RPMI7951 (cell line): Measurements from ENCODE around the gene CDCA3. TPM values are rescaled to one million over a fixed set of nuclear protein-coding genes. Genes with fewer than 3 reads are reported as not detected.
A peak's percentile ranks its signal among the peaks of the same experiment; 100 is the strongest.
"Not testable (repeated sequence)": the region's sequence is repeated elsewhere in the genome, so short reads cannot be mapped to it uniquely, and the experiment has no call there.

Experiments
- DNase-seq: peaks from one replicate; pipeline ENCODE4 v3.0.0-alpha.2; 2012; ENCODE audit warnings: low read depth
- total RNA-seq: library from RNA; depleted of rRNA; stranded (reverse); fragments of >200 nt; shearing (Covaris generic); gene quantifications from 2 replicates; pipeline ENCODE4 v1.2.3, GENCODE V29; 2014; rRNA removed

The CDCA3 gene
- 171 and 198 TPM in 2 replicates for total RNA-seq

DNA sequence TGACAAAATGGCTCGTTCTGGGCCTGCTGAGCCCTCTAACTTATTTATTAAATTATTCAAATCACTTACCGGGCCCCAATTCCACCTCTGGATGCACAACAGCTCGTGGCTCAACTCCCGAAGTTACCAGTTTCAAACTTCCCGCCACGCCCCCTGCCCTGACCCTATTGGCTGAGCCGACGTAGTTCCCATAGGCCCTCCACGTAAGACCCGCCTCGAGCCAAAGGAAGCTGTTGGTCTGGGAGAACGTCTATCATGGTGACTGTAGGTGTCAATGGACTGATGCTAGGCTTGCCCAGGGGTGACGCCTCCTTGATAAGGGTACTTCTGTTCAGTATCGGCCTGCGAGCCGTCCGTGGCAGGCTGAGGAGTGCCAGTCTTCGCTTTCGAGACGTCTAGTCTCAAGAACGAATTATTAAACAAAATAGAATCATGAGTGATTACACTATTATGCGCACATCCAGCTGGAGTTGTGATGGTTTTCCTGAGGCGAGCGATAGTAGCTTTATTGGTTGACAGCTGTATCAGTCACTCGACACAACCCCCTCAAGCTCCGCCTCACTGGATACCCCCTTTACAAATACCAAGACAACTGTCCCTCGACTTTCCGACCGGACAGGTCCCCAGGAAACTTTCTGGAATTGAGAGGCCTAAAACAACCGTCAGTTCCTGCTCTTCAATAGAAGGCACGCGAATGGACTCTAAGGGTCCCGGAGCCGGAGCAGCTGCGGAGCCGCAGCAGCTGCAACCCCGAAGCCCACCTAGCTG is at the start of gene CDCA3:
Gene CDCA3, minus strand, starts transcription at position 134 of the 768 bp plus-strand sequence. CDS start 334 bp downstream, outside the sequence.
- peak; percentile 99 for DNase-seq

DNA sequence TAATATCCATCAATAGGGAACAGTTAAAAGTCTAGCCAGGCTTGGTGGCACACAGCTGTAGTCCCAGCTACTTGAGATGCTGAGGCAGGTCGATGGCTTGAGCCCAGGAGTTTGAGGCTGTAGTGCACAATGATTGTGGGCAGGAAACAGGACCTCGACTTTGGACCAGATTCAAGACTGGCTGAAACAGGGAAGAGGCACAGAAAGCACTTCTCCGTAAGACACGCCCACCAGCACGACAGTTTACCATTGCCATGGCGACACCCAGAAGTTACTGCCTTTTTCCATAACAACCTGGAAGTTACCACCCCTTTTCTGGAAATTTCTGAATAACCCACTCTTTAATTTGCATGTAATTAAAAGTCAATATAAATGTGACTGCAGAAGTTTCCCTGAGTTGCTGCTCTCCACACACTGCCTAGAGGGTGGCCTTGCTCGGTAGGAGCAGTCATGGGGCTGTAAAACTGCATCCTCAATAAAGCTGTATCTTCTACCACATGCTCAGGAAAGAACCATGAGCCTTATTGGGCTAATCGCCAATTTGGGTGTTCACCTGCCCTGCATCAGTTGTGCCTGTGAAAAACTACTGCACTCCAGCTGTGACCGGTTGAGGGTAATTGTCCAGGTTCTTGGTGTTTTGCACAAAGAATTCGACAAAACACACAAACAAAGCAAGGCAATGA is 48.9 kb upstream of the CDCA3 start:
- DNase-seq: peak; percentile 48

DNA sequence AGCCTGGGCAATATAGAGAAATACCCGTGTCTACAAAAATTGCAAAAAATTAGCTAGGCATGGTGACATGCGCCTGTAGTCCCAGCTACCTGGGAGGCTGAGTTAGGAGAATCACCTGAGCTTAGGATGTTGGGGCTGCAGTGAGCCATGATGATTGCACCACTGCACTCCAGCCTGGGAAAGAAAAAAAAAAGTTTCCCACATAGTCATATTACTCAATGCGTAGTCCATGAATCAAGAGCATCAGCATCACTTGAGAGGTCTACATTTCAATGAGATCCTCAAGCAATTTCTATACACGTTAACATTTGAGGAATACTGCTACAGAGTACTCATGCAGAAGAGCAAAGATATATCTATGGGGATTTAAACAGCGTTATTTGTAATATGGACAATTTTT is 48.3 kb upstream of the CDCA3 start:
- no peak for DNase-seq

DNA sequence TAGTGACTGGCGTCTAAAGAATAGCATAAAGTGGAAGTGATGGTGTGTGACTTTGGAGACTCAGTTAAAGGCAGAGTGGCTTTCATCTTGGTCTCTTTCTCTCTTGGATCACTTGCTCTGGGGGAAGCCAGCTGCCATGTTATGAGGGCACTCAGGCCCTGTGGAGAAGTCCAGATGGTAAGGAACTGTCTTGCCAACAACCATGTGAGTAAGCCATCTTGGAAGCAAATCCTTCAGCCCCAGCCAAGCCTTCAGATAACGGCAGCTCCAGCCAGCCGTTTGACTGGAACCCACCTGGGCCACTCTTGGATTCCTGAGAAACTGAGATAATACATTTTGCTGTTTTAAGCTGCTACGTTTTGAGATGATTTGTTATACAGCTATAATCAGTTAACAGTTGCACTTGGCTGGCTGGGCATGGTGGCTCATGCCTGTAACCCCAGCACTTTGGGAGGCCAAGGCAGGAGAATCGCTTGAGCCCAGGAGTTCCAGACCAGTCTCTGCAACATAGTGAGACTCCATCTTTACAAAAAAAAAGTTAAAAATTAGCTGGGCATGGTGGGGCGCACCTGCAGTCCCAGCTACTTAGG is 45.9 kb upstream of the CDCA3 start:
- DNase-seq: no peak

DNA sequence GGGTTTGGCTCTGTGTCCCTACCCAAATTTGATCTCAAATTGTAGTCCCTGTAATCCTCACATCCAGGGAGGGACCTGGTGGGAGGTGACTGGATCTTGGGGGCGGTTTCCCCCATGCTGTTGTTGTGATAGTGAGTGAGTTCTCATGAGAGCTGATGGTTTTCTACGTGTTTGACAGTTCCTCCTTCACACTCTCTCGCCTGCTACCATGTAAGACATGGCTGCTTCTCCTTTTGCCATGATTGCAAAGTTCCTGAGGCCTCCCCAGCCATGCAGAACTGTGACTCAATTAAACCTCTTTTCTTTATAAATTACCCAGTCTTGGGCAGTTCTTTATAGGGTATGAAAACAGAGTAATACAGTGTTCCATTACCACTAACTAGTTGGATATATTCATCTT is 43.2 kb upstream of the CDCA3 start:
- DNase-seq: no peak

DNA sequence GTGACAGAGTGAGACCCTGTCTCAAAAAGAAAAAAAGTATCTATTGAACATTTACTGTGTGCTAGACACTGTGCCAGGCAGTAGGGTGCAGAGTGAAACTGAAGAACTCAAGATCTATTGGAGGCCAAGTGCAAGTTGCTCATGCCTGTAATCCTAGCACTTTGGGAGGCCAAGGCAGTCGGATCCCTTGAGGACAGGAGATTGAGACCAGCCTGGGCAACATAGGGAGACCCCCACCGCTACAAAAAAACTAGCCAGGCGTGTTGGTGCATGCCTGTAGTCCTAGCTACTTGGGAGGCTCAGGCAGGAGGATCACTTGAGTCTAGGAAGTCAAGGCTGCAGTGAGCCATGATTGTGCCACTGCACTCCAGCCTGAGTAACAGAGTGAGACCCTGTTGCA is 41.6 kb upstream of the CDCA3 start:
- not testable (repeated sequence) for DNase-seq

DNA sequence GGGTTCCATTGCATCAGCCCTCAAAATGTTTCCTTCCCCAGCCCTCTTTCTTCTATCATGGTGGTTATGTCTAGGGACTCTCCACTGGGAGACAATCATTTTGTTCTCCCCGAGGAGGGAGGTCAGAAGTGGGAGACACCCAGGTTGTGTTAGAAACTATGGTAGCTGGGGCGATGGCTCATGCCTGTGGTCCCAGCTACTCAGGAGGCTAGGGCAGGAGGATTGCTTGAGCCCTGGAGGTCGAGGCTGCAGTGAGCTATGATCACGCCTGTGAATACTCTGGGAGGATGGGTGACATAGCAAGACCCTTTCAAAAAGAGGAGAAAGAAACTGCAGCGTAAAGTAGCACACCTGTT is 40.5 kb upstream of the CDCA3 start:
- no peak for DNase-seq

DNA sequence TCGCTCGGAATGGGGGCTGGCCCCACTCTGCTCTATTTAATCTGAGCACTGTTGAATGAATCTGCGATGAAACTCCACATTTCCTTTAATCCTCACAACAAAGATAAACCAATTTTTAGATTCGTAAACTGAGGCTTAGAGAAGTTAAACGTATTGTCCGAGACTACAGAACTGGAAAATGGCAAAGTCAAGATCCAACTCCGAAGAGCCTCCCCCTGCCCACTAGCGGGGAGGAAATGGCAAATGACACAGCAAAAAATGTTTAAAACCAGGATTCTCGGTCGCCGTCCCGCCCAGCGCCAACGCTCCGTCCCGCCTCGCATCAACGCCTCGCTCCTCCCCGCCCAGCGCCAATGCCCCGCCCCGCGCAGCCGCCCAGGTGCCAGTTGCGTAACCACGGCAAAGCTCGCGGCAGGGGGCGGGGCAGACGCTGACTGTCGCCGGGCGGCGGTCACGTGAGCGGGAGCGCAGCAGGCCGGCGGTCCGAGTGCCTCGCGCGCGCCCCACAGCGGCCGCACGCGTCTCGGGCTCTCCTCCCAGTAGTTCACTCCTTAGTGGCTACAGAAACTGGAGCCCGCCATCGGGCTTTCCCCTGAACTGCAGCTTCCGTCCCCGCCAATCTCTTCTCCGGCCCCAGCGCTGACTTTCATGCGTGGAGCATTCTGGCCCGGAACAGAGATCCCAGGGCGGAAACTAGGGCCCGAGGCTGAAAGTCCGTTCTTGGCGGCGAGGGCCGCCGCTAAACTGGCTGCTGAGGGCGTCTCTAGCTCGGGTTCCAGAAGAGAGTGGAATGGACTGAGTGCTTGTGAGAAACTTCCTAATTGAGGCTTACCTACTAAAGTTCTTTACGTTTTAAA is 39.9 kb upstream of the CDCA3 start:
- DNase-seq: peak; percentile 91

DNA sequence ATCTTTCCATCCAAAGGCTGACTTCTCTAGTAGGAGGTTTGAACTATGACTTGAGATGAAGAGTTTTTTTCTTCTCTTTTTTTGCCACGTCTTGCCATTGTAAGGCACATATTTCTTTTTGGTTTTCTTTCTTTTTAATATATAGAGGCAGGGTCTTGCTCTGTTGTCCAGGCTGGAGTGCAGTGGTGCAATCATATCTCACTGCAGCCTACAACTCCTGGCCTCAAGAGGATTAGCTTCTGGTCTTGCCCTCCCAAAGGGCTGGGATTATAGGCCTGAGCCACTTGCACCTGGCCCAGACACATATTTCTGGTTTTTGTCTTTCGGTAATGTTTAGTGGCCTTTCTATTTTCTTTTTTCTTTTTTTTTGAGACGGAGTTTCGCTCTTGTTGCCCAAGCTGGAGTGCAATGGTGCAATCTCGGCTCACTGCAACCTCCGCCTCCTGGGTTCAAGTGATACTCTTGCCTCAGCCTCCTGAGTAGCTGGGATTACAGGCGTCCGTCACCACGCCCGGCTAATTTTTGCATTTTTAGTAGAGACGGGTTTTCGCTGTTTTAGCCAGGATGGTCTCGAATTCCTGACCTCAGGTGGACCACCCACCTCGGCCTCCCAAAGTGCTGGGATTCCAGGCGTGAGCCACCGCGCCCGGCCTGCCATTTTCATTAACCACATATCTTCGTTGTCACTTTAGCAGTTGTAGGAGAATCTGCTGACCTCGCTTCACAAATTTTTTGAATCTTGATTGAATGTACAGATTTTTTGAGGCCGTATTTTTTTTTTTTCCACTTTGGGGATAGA is 38.9 kb upstream of the CDCA3 start:
- not testable (repeated sequence) for DNase-seq

DNA sequence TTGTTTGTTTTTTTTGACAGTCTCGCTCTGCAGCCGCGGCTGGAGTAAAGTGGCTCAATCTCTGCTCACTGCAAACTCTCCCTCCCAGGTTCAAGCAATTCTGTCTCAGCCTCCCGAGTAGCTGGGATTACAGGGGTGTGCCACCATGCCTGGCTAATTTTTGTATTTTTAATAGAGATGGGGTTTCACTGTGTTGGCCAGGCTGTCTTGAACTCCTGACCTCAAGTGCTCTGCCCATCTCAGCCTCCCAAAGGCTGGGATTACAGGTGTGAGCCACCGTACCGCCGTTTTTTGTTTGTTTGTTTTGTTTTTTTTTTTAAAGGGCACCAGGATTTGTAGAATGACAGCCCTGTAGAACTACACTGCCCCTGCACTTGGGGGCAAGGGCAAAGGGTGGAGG is 37.7 kb upstream of the CDCA3 start:
- not testable (repeated sequence) for DNase-seq

DNA sequence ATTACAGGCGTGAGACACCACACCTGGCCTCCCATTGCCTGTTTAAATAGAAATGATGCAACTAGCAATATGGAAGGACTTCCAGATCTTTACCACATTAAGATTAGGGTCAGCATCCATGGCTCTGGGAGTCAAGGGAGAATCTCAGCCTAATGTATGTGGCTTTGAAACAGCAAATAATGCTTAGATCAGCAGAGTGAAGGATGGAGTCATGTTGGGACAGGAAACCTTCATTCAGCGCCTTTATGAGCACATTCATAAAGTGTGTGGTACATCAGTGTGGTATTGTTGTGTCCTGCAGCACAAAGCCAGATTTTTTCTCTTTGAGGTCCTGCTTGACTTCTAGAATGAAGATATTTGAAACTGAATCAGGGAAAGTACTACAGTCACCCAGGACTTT is 37.3 kb upstream of the CDCA3 start:
- DNase-seq: no peak

DNA sequence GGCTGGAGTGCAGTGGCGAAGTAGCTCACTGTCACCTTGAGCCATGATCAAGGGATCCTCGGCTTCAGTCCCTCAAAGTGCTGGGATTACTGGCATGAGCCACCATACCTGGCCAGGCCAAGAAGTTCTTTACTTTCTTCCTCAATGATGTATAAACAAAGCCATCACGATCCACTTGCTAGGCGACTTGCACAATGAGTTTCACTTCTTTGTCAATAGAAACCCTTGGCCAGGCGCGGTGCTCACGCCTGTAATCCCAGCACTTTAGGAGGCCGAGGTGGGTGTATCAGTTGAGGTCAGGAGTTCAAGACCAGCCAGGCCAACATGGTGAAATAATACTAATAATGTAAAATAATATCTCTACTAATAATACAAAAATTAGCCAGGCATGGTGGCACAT is 36.4 kb upstream of the CDCA3 start:
- DNase-seq: no peak

DNA sequence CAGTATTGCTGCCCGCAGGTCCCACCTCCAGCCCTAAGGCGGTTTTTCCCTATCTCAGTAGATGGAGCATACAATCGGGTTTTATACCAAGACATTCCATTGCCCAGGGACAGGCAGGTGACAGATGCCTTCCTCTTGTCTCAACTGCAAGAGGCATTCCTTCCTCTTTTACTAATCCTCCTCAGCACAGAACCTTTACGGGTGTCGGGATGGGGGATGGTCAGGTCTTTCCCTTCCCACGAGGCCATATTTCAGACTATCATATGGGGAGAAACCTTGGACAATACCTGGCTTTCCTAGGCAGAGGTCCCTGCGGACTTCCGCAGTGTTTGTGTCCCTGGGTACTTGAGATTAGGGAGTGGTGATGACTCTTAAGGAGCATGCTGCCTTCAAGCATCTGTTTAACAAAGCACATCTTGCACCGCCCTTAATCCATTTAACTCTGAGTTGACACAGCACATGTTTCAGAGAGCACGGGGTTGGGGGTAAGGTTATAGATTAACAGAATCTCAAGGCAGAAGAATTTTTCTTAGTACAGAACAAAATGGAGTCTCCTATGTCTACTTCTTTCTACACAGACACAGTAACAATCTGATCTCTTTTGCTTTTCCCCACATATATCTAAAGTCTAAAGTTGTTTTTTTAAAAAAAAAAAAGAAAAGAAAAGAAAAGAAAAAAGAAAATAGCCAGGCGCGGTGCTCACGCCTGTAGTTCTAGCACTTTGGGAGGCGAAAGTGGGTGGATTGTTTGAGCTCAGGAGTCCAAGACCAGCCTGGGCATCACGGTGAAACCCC is 35.3 kb upstream of the CDCA3 start:
- DNase-seq: not testable (repeated sequence)

DNA sequence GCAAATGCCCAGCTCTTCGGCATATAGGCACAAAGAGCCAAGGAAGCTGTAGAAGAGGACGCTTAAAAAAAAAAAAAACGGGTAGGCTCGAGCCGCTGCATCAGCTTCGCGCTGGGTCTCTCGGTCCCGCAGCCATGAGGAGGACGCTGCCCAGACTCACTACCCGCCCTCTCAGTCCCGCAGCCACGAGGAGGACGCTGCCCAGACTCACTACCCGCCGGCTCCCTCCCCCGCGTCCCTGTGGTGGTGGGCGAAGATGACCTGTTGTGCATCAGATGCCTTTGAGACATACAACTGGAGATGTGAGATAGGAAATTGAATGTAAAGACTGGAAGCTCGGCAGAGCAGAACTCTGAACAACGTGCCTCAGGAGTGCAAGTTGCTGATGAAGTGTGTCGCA is 33.5 kb upstream of the CDCA3 start:
- no peak for DNase-seq

DNA sequence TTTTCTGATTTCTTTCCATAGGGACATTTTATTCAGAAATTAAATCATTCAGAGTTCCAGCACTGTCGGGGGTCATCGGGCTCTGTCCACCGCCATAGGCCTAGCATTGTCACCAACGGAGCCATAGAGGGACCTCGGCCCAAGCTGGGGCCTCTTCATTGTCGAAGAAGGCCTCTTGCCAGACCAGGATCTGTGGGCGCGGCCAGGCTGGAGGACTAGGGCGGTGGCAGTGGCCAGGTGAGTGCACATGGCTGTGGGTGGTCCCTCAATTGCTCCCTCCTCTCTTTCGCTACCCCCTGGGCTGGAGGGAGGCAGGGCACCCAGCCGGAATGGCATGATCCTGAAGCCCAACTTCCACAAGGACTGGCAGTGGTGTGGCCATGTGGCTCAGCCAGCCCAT is 32.6 kb upstream of the CDCA3 start:
- DNase-seq: no peak

DNA sequence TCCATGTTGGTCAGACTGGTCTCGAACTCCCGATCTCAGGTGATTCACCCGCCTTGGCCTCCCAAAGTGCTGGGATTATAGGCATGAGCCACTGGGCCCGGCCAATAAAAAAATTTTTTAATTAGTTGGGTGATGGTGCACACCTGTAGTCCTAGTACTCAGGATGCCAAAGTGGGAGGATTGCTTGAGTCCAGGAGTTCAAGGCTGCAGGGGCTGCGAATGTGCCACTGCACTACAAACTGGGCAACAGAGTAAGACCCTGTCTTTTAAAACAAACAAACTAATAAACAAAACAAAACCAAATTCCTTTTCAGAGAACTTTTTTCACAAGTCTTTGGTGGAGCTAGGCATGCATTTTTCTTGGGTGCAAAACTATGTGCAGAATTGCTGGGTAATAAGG is 32.2 kb upstream of the CDCA3 start:
- no peak for DNase-seq

DNA sequence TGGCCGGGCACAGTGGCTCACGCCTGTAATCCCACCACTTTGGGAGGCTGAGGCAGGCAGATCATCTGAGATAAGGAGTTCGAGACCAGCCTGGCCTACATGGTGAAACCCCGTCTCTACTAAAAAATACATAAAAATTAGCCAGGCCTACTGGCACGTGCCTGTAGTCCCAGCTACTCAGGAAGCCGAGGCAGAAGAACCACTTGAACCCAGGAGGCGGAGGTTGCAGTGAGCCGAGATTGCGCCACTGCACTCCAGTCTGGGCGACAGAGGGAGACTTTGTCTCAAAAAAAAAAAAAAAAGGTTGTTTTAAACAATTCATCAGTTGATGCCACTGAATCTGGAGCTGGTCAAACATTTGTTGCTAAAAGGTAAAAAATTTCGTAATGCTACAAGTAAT is 28.7 kb upstream of the CDCA3 start:
- DNase-seq: not testable (repeated sequence)

DNA sequence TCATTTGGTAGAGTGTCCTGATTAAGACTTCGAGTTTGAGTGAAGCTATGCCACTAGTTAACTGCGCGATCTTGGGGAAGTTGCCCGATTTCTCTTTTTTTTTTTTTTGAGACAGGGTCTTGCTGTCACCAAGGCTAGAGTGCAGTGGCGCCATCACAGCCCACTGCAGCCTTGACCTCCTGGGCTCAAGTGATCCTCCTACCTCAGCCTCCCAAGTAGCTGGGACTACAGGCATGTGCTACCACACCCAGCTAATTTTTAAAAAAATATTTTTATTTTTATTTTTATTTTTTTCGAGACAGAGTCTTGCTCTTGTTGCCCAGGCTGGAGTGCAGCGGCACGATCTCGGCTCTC is 22.9 kb upstream of the CDCA3 start:
- not testable (repeated sequence) for DNase-seq

DNA sequence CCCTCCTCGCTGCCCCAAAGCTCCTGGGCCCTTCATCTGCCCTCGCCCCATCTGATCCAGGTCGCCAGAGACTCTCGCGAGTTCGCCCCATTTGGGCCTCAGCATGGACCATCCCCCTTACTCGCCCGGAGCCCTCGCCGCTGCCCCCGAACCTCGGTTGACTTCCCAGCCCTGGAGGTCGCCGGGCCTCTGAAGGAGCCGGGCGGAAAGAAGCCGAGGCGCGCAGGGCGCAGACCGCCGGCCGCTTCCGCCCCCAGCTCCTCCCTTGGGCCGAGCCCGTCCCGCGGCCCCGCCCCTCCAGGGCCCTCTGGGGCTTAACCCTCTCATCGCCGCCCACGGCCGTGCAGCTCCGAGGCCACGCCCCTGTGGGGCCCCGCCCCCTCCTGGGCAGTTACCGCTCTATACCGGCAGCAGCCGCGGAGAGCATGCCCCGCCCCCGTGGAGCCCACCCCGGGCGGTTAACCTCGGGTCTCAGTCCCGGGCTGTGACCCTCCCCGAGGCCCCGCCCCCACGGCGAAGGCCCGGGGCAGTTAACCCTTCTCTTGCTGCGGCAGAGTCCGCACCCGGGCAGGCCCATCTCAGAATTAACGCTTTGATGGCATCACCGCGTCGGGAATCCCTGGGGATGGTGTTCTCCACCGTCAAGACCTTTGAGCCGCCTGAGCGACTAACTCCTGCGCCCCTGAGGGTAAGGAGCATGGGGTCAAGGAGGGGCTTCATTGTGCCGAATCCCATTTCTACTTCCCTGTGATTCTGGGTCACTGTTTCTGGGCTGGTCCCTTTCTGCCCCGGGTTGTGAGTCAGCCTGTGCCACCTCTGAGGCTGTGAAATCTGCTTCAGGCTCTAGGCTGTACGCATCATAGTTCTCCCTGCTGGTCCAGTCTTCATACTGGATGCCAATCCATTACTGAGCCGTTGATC is 22.3 kb upstream of the CDCA3 start, which contains the start of gene SPSB2:
Gene SPSB2, minus strand, starts transcription at position 210 of the 921 bp plus-strand sequence. CDS start 402 bp downstream, outside the sequence.
- DNase-seq: peak; percentile 90
